WTC11 (cell line): Measurements from ENCODE around the gene FAM200A.
"Not testable (repeated sequence)": the region's sequence is repeated elsewhere in the genome, so short reads cannot be mapped to it uniquely, and the experiment has no call there.

Source experiments
- FOXP4 ChIP-seq: sonication (generic); formaldehyde crosslinking; IDR thresholded peaks from 2 replicates; pipeline ENCODE4 v1.8.0; 2022; ENCODE audit warnings: mild to moderate bottlenecking, missing genetic modification reagents
- SMAD3 ChIP-seq: sonication (generic); formaldehyde crosslinking; IDR thresholded peaks from 2 replicates; pipeline ENCODE4 v1.8.0; 2022; ENCODE audit warnings: missing genetic modification reagents, mild to moderate bottlenecking, borderline replicate concordance
- TCF7 ChIP-seq: sonication (generic); formaldehyde crosslinking; IDR thresholded peaks from 2 replicates; pipeline ENCODE4 v1.8.0; 2022; ENCODE audit warnings: mild to moderate bottlenecking, low read depth, missing genetic modification reagents, moderate library complexity
- TEAD4 ChIP-seq: sonication (generic); formaldehyde crosslinking; IDR thresholded peaks from 2 replicates; pipeline ENCODE4 v1.8.0; 2022; ENCODE audit warnings: mild to moderate bottlenecking, missing genetic modification reagents
- ZNF121 ChIP-seq: sonication (generic); formaldehyde crosslinking; IDR thresholded peaks from 2 replicates; pipeline ENCODE4 v1.8.0; 2023; ENCODE audit warnings: missing genetic modification reagents
- TF ChIP-seq, protein P1 (sequence below): fragments of 200-600 bp; IDR thresholded peaks from 2 replicates; pipeline ENCODE4 v1.8.0; 2022; ENCODE audit warnings: antibody characterized with exemption
- TF ChIP-seq, protein P2 (sequence below): sonication (generic); formaldehyde crosslinking; IDR thresholded peaks from 2 replicates; pipeline ENCODE4 v1.8.1; 2022; ENCODE audit warnings: low read depth, missing genetic modification reagents, borderline replicate concordance

DNA sequence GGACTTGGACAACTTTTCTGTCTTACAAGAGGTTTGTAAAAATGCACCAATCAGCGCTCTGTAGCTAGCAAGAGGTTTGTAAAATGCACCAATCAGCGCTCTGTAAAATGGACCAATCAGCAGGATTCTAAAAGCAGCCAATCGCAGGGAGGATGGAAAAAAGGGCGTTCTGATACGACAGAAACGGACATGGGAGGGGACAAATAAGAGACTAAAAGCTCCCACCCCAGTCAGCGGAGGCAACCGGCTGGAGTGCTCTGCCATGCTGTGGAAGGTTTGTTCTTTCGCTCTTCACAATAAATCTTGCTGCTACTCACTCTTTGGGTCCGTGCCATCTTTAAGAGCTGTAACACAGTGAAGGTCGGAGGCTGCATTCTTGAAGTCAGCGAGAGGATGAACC is 50.7 kb downstream of the FAM200A start:
- TF ChIP-seq SMAD3; TEAD4; TCF7 (CRISPR knock-in tag); ZNF121 (CRISPR knock-in tag); FOXP4 (CRISPR knock-in tag): not testable (repeated sequence)
- TF ChIP-seq, protein P1, sequence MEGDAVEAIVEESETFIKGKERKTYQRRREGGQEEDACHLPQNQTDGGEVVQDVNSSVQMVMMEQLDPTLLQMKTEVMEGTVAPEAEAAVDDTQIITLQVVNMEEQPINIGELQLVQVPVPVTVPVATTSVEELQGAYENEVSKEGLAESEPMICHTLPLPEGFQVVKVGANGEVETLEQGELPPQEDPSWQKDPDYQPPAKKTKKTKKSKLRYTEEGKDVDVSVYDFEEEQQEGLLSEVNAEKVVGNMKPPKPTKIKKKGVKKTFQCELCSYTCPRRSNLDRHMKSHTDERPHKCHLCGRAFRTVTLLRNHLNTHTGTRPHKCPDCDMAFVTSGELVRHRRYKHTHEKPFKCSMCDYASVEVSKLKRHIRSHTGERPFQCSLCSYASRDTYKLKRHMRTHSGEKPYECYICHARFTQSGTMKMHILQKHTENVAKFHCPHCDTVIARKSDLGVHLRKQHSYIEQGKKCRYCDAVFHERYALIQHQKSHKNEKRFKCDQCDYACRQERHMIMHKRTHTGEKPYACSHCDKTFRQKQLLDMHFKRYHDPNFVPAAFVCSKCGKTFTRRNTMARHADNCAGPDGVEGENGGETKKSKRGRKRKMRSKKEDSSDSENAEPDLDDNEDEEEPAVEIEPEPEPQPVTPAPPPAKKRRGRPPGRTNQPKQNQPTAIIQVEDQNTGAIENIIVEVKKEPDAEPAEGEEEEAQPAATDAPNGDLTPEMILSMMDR: not testable (repeated sequence)
- TF ChIP-seq, protein P2, sequence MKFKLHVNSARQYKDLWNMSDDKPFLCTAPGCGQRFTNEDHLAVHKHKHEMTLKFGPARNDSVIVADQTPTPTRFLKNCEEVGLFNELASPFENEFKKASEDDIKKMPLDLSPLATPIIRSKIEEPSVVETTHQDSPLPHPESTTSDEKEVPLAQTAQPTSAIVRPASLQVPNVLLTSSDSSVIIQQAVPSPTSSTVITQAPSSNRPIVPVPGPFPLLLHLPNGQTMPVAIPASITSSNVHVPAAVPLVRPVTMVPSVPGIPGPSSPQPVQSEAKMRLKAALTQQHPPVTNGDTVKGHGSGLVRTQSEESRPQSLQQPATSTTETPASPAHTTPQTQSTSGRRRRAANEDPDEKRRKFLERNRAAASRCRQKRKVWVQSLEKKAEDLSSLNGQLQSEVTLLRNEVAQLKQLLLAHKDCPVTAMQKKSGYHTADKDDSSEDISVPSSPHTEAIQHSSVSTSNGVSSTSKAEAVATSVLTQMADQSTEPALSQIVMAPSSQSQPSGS: not testable (repeated sequence)
